ENCODE measurements around the gene CAV2. TPM values are rescaled to one million over a fixed set of nuclear protein-coding genes. Genes with fewer than 3 reads are reported as not detected.

CAV2 gene
- total RNA-seq, 1 experiment from 2014 or later: 18.1 TPM

DNA sequence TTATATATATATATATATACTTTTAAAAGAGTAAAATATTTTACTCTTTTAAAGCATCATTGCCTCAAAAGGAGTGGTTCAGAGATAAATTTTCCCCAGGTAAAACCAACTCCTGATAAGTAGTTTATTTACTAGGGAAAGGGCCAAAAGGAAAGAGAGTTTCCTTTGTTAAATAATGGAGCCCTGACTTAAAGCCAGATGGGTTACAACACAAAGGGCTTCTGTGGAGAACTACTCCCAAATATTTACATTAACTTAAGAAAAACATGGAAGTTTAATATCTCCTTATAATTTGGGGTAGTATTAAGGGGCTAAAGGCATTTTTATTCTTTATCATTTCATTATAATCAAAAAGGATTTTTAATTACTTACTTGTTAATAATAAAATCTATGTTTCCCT, 16.8 kb downstream of the CAV2 start:
- Mint-ChIP-seq H3K9me3 (ENCODE audit: unreplicated experiment) (no peaks in the 10 kb centered on the region), H3K4me1 (ENCODE audit: low read depth, unreplicated experiment) (peaks cover 16% of the 10 kb centered on the region), H3K27ac (ENCODE audit: unreplicated experiment) (no peak overlapping the region), H3K27me3 (ENCODE audit: insufficient read depth, unreplicated experiment) (no peaks in the 10 kb centered on the region), H3K4me3 (ENCODE audit: unreplicated experiment) (no peak overlapping the region), H3K36me3 (ENCODE audit: insufficient read depth, unreplicated experiment) (no peaks in the 10 kb centered on the region)
- Histone ChIP-seq H3K36me3 (ENCODE audit: control insufficient read depth, insufficient read depth, low read length) (no peaks in the 10 kb centered on the region), H3K27me3 (replicated peaks; ENCODE audit: control insufficient read depth, insufficient read depth, low read length) (no peaks in the 10 kb centered on the region), H3K4me1 (peaks cover 7% of the 10 kb centered on the region; the same call in 1 of the 2 replicates), H3K4me3 (ENCODE audit: low read depth, low read length) (no peak overlapping the region), H3K9me3 (no peaks in the 10 kb centered on the region)
- ChIA-PET POLR2A (no interaction called here), CTCF (no interaction called here)
- DNase-seq: no peak
- TF ChIP-seq, protein P1, sequence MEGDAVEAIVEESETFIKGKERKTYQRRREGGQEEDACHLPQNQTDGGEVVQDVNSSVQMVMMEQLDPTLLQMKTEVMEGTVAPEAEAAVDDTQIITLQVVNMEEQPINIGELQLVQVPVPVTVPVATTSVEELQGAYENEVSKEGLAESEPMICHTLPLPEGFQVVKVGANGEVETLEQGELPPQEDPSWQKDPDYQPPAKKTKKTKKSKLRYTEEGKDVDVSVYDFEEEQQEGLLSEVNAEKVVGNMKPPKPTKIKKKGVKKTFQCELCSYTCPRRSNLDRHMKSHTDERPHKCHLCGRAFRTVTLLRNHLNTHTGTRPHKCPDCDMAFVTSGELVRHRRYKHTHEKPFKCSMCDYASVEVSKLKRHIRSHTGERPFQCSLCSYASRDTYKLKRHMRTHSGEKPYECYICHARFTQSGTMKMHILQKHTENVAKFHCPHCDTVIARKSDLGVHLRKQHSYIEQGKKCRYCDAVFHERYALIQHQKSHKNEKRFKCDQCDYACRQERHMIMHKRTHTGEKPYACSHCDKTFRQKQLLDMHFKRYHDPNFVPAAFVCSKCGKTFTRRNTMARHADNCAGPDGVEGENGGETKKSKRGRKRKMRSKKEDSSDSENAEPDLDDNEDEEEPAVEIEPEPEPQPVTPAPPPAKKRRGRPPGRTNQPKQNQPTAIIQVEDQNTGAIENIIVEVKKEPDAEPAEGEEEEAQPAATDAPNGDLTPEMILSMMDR (IDR thresholded peaks at IDR 0.05; ENCODE audit: insufficient read depth in 1 of 2, low read depth in 1 of 2, low read length in 1 of 2, severe bottlenecking in 1 of 2, unreplicated experiment in 1 of 2): no peak
- intact Hi-C loops (cut with micrococcal nuclease; ENCODE audit: unreplicated experiment): no loop called here
- no TSS peak for BruUV-seq (replicated peaks)

GRCh38 chr7:116517626-116518025, 18.1 kb downstream of the CAV2 start:
- ChIA-PET CTCF (no interaction called here), POLR2A (no interaction called here)
- H3K4me3 ChIP-seq (ENCODE audit: low read depth, low read length): no peak overlapping the region
- H3K36me3 Mint-ChIP-seq (ENCODE audit: insufficient read depth, unreplicated experiment): no peaks in the 10 kb centered on the region
- no peaks in the 10 kb centered on the region for H3K9me3 Mint-ChIP-seq (ENCODE audit: unreplicated experiment)
- no peak for DNase-seq
- no peaks in the 10 kb centered on the region for H3K9me3 ChIP-seq
- no peak overlapping the region for H3K4me3 Mint-ChIP-seq (ENCODE audit: unreplicated experiment)
- no TSS peak for BruUV-seq (replicated peaks)
- intact Hi-C loops (cut with micrococcal nuclease; ENCODE audit: unreplicated experiment): no loop called here
- H3K4me1 Mint-ChIP-seq (ENCODE audit: low read depth, unreplicated experiment): peaks cover 4% of the 10 kb centered on the region
- H3K36me3 ChIP-seq (ENCODE audit: control insufficient read depth, insufficient read depth, low read length): no peaks in the 10 kb centered on the region
- no peak overlapping the region for H3K27ac Mint-ChIP-seq (ENCODE audit: unreplicated experiment)
- H3K27me3 ChIP-seq (replicated peaks; ENCODE audit: control insufficient read depth, insufficient read depth, low read length): no peaks in the 10 kb centered on the region
- TF ChIP-seq, protein P1 (IDR thresholded peaks at IDR 0.05; ENCODE audit: insufficient read depth in 1 of 2, low read depth in 1 of 2, low read length in 1 of 2, severe bottlenecking in 1 of 2, unreplicated experiment in 1 of 2): no peak
- H3K27me3 Mint-ChIP-seq (ENCODE audit: insufficient read depth, unreplicated experiment): no peaks in the 10 kb centered on the region
- H3K4me1 ChIP-seq: 0 out of 2 replicates have a peak, but pooled peaks cover 3% of the 10 kb centered on the region

- no peaks in the 10 kb centered on the region for H3K9me3 Mint-ChIP-seq (ENCODE audit: unreplicated experiment)
- no peak overlapping the region for H3K4me3 Mint-ChIP-seq (ENCODE audit: unreplicated experiment)
- BruUV-seq (replicated peaks): no TSS peak
- H3K27me3 Mint-ChIP-seq (ENCODE audit: insufficient read depth, unreplicated experiment): no peaks in the 10 kb centered on the region
- no peaks in the 10 kb centered on the region for H3K36me3 Mint-ChIP-seq (ENCODE audit: insufficient read depth, unreplicated experiment)
- no peaks in the 10 kb centered on the region for H3K36me3 ChIP-seq (ENCODE audit: control insufficient read depth, insufficient read depth, low read length)
- H3K27ac Mint-ChIP-seq (ENCODE audit: unreplicated experiment): no peak overlapping the region
- 0 out of 2 replicates have a peak, but pooled peaks cover 3% of the 10 kb centered on the region for H3K4me1 ChIP-seq
- POLR2A ChIA-PET: no interaction called here
- TF ChIP-seq, protein P1 (IDR thresholded peaks at IDR 0.05; ENCODE audit: insufficient read depth in 1 of 2, low read depth in 1 of 2, low read length in 1 of 2, severe bottlenecking in 1 of 2, unreplicated experiment in 1 of 2): no peak
- CTCF ChIA-PET: no interaction called here
- no peaks in the 10 kb centered on the region for H3K9me3 ChIP-seq
- H3K4me3 ChIP-seq (ENCODE audit: low read depth, low read length): no peak overlapping the region
- H3K27me3 ChIP-seq (replicated peaks; ENCODE audit: control insufficient read depth, insufficient read depth, low read length): no peaks in the 10 kb centered on the region
- intact Hi-C loops (cut with micrococcal nuclease; ENCODE audit: unreplicated experiment): no loop called here
- no peaks in the 10 kb centered on the region for H3K4me1 Mint-ChIP-seq (ENCODE audit: low read depth, unreplicated experiment)
- no peak for DNase-seq
These were observed 19.4 kb downstream of the CAV2 start for GRCh38 chr7:116518961-116519360.
